Measurements from ENCODE around the gene TXNRD1. TPM values are rescaled to one million over a fixed set of nuclear protein-coding genes. Genes with fewer than 3 reads are reported as not detected.
"Not testable (repeated sequence)": the region's sequence is repeated elsewhere in the genome, so short reads cannot be mapped to it uniquely, and the experiment has no call there.

Gene TXNRD1
- total and polyA plus RNA-seq, 8 donors = 19.4 to 208 (median 76.8) TPM

DNA sequence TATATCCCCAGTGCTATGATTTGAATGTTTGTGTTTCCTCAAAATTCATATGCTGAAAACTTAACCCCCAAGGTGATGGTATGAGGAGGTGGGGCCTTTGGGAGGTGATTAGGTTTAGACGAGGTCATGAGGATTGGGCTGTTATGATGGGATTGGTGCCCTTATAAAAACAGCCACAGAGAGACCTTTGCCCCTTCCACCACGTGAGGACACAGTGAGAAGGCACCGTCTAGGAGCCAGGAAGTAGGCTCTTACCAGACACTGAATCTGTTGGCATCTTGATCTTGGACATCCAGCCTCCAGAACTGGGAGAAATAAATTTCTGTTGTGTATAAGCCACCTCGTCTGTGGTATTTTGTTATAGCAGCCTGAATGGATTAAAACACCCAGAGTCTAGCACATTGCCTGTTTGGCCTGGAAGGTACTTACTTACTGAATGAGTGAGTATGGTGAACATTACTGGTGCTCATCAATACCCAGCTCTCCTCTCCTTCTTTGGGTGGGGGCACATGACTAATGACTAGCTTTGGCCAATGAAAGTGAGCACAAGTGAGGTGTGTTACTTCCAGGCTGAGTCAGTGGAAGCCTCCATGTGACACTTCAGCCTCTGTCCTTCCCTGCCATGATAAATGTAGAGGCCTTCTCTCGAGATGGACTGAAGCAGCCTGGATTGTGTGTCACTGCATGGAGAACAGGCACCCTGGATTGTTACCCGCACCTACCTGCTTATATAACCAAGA is 168.7 kb downstream of the TXNRD1 start:
- DNase-seq = no peak
- Histone ChIP-seq H3K27ac (no peak overlapping the region), H3K9me3 (no peaks in the 10 kb centered on the region), H3K27me3 (no peaks in the 10 kb centered on the region), H3K4me1 (peaks cover 0 to 14% (median 10%) of the 10 kb centered on the region in 4 donors), H3K36me3 (no peaks in the 10 kb centered on the region), H3K4me3 (no peak overlapping the region)
- TF ChIP-seq POLR2AphosphoS5 (IDR thresholded peaks at IDR 0.05) (no peak), EP300 (IDR thresholded peaks at IDR 0.05) (no peak), POLR2A (IDR thresholded peaks at IDR 0.05) (no peak)
- TF ChIP-seq, protein P1, sequence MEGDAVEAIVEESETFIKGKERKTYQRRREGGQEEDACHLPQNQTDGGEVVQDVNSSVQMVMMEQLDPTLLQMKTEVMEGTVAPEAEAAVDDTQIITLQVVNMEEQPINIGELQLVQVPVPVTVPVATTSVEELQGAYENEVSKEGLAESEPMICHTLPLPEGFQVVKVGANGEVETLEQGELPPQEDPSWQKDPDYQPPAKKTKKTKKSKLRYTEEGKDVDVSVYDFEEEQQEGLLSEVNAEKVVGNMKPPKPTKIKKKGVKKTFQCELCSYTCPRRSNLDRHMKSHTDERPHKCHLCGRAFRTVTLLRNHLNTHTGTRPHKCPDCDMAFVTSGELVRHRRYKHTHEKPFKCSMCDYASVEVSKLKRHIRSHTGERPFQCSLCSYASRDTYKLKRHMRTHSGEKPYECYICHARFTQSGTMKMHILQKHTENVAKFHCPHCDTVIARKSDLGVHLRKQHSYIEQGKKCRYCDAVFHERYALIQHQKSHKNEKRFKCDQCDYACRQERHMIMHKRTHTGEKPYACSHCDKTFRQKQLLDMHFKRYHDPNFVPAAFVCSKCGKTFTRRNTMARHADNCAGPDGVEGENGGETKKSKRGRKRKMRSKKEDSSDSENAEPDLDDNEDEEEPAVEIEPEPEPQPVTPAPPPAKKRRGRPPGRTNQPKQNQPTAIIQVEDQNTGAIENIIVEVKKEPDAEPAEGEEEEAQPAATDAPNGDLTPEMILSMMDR (IDR thresholded peaks at IDR 0.05) = no peak
- 70 to 80% (median 72%) methylated on average over 6 of the region's 6 CpGs for WGBS, 5 donors
- intact Hi-C loops (cut with DNase I; ENCODE audit: low total_unique reads) = loop anchor here (5.0 kb wide), 1 partner anchor 493 kb away; no protein-coding TSS in a partner anchor

DNA sequence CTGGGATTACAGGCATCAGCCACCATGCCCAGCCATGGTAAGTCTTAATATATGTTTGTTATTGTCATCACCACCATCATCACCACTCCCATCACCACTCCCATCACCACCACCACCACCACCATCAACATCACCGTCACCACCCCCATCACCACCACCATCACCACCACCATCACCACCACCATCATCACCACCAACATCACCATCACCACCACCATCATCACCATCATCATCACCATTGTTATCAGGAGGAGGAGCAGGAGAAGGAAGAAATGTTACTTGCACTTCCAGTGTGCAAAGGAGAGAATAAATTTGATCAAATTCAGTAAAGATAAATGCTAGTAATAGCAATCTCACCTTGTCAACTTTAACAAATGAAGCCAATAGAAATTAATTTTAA is 169.9 kb downstream of the TXNRD1 start:
- H3K27ac ChIP-seq = no peak overlapping the region
- H3K9me3 ChIP-seq = no peaks in the 10 kb centered on the region
- TF ChIP-seq POLR2AphosphoS5 (IDR thresholded peaks at IDR 0.05) (no peak), EP300 (IDR thresholded peaks at IDR 0.05) (no peak), POLR2A (IDR thresholded peaks at IDR 0.05) (no peak)
- TF ChIP-seq, protein P1 (IDR thresholded peaks at IDR 0.05) = no peak
- no peak for DNase-seq
- no peak overlapping the region for H3K4me3 ChIP-seq
- H3K36me3 ChIP-seq = no peaks in the 10 kb centered on the region
- no peaks in the 10 kb centered on the region for H3K27me3 ChIP-seq
- H3K4me1 ChIP-seq = peaks cover 0 to 14% (median 10%) of the 10 kb centered on the region in 4 donors
- 71 to 100% (median 86%) methylated on average over 1 of the region's 1 CpG for WGBS, 5 donors
- intact Hi-C loops (cut with DNase I; ENCODE audit: low total_unique reads) = no loop called here

DNA sequence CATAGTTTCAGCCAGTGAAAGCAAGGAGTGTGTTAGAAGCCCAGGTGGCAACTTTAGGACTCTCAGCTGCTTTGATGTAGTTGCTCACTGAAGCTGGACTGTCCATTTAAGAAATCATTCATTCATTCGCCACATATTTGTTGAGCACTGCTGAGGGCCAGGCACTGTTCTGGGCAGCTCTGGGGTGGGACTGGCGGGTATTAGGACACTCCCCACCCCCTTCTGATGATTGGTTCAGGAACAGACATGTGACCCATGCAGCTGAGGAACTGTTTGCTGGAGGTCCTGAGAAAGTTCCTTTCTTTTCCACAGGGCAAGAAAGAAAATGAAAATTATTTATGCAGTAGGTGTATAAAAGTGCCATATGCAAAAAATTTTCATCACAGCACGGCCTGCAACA is 170.9 kb downstream of the TXNRD1 start:
- intact Hi-C loops (cut with DNase I; ENCODE audit: low total_unique reads) = no loop called here
- WGBS, 5 donors = 89 to 94% (median 93%) methylated on average over 3 of the region's 3 CpGs
- Histone ChIP-seq H3K4me1 (peaks cover 0 to 14% (median 10%) of the 10 kb centered on the region in 4 donors), H3K27ac (no peak overlapping the region), H3K4me3 (no peak overlapping the region), H3K27me3 (no peaks in the 10 kb centered on the region), H3K9me3 (no peaks in the 10 kb centered on the region), H3K36me3 (no peaks in the 10 kb centered on the region)
- TF ChIP-seq POLR2A (IDR thresholded peaks at IDR 0.05) (no peak), EP300 (IDR thresholded peaks at IDR 0.05) (no peak), POLR2AphosphoS5 (IDR thresholded peaks at IDR 0.05) (no peak)
- TF ChIP-seq, protein P1 (IDR thresholded peaks at IDR 0.05) = no peak
- DNase-seq = no peak

DNA sequence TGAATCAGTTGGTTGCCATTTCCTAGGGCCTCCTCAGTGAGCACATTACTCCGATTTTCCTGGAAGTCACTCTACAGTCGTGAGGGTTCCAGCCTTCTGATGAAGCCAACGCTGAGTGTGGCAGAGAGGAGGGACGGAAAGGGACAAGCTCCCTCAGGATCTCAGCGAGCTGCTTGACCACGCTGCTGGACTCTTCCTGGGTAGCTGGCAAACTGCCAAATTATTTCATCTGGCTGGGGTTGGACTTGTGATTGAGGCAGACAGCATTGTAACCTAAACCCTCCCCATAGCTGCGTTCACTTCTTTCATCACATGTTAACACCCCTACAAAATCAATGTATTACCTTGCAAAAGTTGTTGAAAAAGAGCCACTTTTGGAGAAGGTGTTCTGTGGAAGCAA is 171.6 kb downstream of the TXNRD1 start:
- DNase-seq = peak in 1 of 2 donors; percentile 34
- WGBS, 5 donors = 27 to 50% (median 41%) methylated on average over 7 of the region's 7 CpGs
- Histone ChIP-seq H3K27me3 (no peaks in the 10 kb centered on the region), H3K4me1 (peaks cover 0 to 7% (median 3%) of the 10 kb centered on the region in 4 donors), H3K36me3 (no peaks in the 10 kb centered on the region), H3K27ac (no peak overlapping the region), H3K9me3 (no peaks in the 10 kb centered on the region), H3K4me3 (no peak overlapping the region)
- intact Hi-C loops (cut with DNase I; ENCODE audit: low total_unique reads) = no loop called here
- TF ChIP-seq EP300 (IDR thresholded peaks at IDR 0.05) = no peak
- TF ChIP-seq, protein P1 (IDR thresholded peaks at IDR 0.05) = no peak
- no peak for TF ChIP-seq POLR2AphosphoS5 (IDR thresholded peaks at IDR 0.05)
- TF ChIP-seq POLR2A (IDR thresholded peaks at IDR 0.05) = no peak

DNA sequence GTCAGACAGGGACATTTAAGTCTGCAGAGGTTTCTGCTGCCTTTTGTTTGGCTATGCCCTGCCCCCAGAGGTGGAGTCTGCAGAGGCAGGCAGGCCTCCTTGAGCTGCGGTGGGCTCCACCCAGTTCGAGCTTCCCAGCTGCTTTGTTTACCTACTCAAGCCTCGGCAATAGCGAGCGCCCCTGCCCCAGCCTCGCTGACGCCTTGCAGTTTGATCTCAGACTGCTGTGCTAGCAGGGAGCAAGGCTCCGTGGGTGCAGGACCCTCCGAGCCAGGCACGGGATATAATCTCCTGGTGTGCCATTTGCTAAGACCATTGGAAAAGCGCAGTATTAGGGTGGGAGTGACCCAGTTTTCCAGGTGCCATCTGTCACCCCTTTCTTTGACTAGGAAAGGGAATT is 178.5 kb downstream of the TXNRD1 start:
- intact Hi-C loops (cut with DNase I; ENCODE audit: low total_unique reads); H3K36me3 ChIP-seq; H3K27me3 ChIP-seq; H3K4me1 ChIP-seq; H3K27ac ChIP-seq; H3K4me3 ChIP-seq; DNase-seq: not testable (repeated sequence)
- 83 to 94% (median 88%) methylated on average over 3 to 11 of the region's 11 CpGs for WGBS, 5 donors
- peaks cover 0 to 11% (median 5%) of the 10 kb centered on the region in 4 donors for H3K9me3 ChIP-seq
